Left lung (tissue), 10 donors: Measurements from ENCODE around the gene DEPDC1. TPM values are rescaled to one million over a fixed set of nuclear protein-coding genes. Genes with fewer than 3 reads are reported as not detected.

Source experiments
- ATAC-seq: fragments of 200-7000 bp; cut with Tn5 transposase; one replicate; pipeline ENCODE4 v1.9.1; 2020; ENCODE audit warnings: moderate library complexity
- DNase-seq, 4 donors: peaks; one replicate each; pipeline ENCODE4 v3.0.0-alpha.2; 2013 to 2020
- H3K27ac ChIP-seq, 2 donors: fragments of 200-600 bp; sonication (generic) in 1 of 2; one replicate each; pipeline versions ENCODE4 v1.5.0 to v1.8.0; 2020 to 2021
- H3K27me3 ChIP-seq, 2 donors: fragments of 200-600 bp; sonication (generic) in 1 of 2; one replicate each; pipeline versions ENCODE4 v1.5.0 to v1.8.0; 2020 to 2021
- H3K36me3 ChIP-seq, 2 donors: fragments of 200-600 bp; sonication (generic) in 1 of 2; one replicate each; pipeline versions ENCODE4 v1.5.0 to v1.8.0; 2020 to 2021
- H3K4me1 ChIP-seq, 2 donors: fragments of 200-600 bp; one replicate each; pipeline ENCODE4 v1.8.0; 2021
- H3K4me3 ChIP-seq, 2 donors: fragments of 200-600 bp; sonication (generic) in 1 of 2; one replicate each; pipeline versions ENCODE4 v1.5.0 to v1.8.0; 2020 to 2021; ENCODE audit warnings: mild to moderate bottlenecking in 1 of 2
- H3K9me3 ChIP-seq, 2 donors: fragments of 200-600 bp; sonication (generic) in 1 of 2; one replicate each; pipeline versions ENCODE4 v1.5.0 to v1.8.0; 2020 to 2021
- intact Hi-C, 2 donors: fragments of 100-400 bp; cut with DNase I; formaldehyde crosslinking; loops; one replicate each; pipeline versions ENCODE4 v1.11.2 to v1.14.2; 2022
- polyA plus RNA-seq, 6 donors: library from polyadenylated mRNA; unstranded; fragments of 120-200 nt; gene quantifications; one replicate each; pipeline ENCODE4 v1.2.1, GENCODE V29; 2013; ENCODE audit not compliant: insufficient read length in 6 of 6
- total RNA-seq, 2 donors: library from RNA; stranded (reverse); fragmentation: NEBNext Ultra II Directional; extraction: Animal tissue kit (Norgen Biotek cat#: 25700); gene quantifications; one replicate each; pipeline ENCODE4 v1.2.1, GENCODE V29; 2021
- TF ChIP-seq, protein P1 (sequence below), 2 donors: fragments of 200-600 bp; sonication (generic) in 1 of 2; IDR thresholded peaks; one replicate each; pipeline versions ENCODE4 v1.5.0 to v1.8.0; 2021; ENCODE audit warnings: antibody characterized with exemption in 2 of 2
- donor health status: DM: no; HTN: yes; CAD: no.
- donor health status: DM: no; HTN: no; CAD: no.

The DEPDC1 gene
- total and polyA plus RNA-seq, 8 donors: 0.81 to 25.1 (median 11.4) TPM

DNA sequence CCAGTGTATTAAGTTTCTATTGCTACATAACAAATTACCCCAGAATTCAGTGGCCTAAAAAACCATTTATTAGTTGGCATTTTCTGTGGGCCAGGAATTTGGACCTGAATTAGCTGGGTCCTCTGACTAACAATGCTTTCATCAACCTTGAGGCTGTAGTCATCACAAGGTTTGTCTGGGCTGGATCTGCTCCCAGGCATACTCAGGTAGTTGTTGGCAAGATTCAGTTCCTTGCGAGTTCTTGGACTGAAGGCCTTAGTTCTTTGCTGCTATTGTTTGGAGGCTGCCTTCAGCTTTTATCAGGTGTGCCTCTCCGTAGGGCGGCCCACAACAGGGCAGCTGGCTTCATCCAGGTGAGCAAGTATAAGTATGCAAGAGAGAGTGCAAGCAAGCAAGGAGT lies 31.4 kb upstream of the DEPDC1 start:
- ATAC-seq (no peak), DNase-seq (no peak)
- intact Hi-C loops: no loop called here
- Histone ChIP-seq H3K9me3 (no peaks in the 10 kb centered on the region), H3K27ac (no peak overlapping the region), H3K27me3 (no peaks in the 10 kb centered on the region), H3K4me1 (no peaks in the 10 kb centered on the region), H3K36me3 (no peaks in the 10 kb centered on the region), H3K4me3 (no peak overlapping the region)
- TF ChIP-seq, protein P1, sequence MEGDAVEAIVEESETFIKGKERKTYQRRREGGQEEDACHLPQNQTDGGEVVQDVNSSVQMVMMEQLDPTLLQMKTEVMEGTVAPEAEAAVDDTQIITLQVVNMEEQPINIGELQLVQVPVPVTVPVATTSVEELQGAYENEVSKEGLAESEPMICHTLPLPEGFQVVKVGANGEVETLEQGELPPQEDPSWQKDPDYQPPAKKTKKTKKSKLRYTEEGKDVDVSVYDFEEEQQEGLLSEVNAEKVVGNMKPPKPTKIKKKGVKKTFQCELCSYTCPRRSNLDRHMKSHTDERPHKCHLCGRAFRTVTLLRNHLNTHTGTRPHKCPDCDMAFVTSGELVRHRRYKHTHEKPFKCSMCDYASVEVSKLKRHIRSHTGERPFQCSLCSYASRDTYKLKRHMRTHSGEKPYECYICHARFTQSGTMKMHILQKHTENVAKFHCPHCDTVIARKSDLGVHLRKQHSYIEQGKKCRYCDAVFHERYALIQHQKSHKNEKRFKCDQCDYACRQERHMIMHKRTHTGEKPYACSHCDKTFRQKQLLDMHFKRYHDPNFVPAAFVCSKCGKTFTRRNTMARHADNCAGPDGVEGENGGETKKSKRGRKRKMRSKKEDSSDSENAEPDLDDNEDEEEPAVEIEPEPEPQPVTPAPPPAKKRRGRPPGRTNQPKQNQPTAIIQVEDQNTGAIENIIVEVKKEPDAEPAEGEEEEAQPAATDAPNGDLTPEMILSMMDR (IDR thresholded peaks at IDR 0.05): no peak

DNA sequence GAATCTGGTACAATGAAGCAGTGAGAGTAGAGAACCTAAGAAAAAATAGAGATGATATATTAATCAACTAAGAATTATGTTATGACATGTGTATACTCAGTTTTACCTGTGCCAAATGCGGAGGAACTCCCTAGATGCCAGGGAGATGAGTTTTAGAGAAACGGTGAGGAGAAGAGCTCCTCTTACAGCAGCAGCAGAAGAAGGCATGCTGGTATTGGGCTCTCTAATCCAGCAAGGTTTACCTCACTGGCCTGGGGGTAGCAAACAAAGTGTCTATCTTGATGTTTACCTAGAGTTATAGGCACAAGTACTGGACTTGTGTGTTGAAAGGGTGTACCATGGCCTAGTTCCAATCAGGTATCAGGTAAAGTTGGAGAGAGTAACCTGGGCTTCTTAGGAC lies 28.9 kb upstream of the DEPDC1 start:
- intact Hi-C loops: no loop called here

DNA sequence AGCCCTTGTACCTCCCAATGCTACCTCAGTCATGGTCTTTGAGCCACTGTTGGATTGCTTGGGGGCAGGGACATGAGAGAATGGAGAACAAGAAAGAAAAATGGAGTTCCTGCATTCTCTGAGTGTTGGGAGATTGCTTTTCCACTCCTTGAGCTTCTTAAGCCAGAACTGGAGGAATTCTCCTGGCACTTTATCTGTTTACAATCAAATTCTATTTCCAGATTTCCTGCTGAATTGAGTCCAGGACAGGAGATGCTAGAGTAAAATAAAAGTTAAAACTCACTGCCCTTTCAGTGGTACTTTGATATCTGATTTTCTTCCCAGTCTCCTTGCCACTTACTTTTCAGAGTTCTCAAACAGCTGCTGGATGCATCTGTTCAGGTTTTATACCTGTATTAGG lies 24.4 kb upstream of the DEPDC1 start:
- H3K4me3 ChIP-seq: no peak overlapping the region
- no peak for ATAC-seq
- no peaks in the 10 kb centered on the region for H3K36me3 ChIP-seq
- H3K27me3 ChIP-seq: no peaks in the 10 kb centered on the region
- H3K27ac ChIP-seq: no peak overlapping the region
- H3K4me1 ChIP-seq: no peaks in the 10 kb centered on the region
- TF ChIP-seq, protein P1 (IDR thresholded peaks at IDR 0.05): no peak
- DNase-seq: no peak
- no peaks in the 10 kb centered on the region for H3K9me3 ChIP-seq
- intact Hi-C loops: no loop called here

More for the DNA sequence above, 28.9 kb upstream of the DEPDC1 start:
- DNase-seq (no peak), ATAC-seq (no peak)
- Histone ChIP-seq H3K27me3 (no peaks in the 10 kb centered on the region), H3K27ac (no peak overlapping the region), H3K4me3 (no peak overlapping the region), H3K36me3 (no peaks in the 10 kb centered on the region), H3K4me1 (no peaks in the 10 kb centered on the region), H3K9me3 (no peaks in the 10 kb centered on the region)
- TF ChIP-seq, protein P1 (IDR thresholded peaks at IDR 0.05): no peak

DNA sequence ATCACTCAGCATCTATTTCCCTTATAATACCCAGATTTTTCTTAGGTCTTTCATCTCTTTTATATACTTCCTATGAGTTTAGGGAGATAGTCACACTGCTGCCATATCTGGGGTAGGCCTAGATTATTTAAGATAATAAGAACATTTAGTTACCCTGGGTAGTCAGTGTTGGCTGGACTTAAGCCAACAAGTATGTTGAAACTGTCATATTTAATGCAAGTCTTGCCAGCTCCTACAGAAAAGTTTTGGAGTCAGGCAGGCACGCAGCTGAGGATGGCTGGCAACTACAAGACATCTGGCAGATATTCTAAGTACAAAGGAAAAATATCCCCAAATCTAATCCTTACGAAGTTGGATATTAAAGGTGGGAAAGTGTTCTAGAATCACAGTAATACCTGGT lies 19.2 kb upstream of the DEPDC1 start:
- H3K4me1 ChIP-seq: no peaks in the 10 kb centered on the region

DNA sequence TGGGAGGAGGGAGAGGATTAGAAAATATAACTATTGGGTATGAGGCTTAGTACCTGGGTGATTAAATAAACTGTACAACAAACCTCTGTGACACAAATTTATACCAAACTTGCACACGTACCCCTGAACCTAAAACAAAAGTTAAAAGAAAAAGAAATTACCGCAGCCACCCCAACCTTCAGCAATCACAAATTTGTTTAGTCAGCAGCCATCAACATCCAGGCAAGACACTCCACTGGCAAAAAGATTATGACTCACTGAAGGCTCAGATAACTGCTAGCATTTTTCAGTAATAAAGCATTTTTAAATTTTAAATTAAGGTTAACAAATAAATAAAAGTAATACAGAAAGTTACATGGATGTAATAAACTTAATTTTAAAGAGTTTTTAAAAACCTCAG lies 14.4 kb upstream of the DEPDC1 start:
- Histone ChIP-seq H3K27me3 (no peaks in the 10 kb centered on the region), H3K36me3 (no peaks in the 10 kb centered on the region), H3K4me3 (no peak overlapping the region), H3K27ac (no peak overlapping the region), H3K9me3 (no peaks in the 10 kb centered on the region), H3K4me1 (no peaks in the 10 kb centered on the region)
- intact Hi-C loops: no loop called here
- no peak for ATAC-seq
- TF ChIP-seq, protein P1 (IDR thresholded peaks at IDR 0.05): no peak
- DNase-seq: no peak

More for the DNA sequence above, 19.2 kb upstream of the DEPDC1 start:
- no peak overlapping the region for H3K27ac ChIP-seq
- no peaks in the 10 kb centered on the region for H3K9me3 ChIP-seq
- H3K36me3 ChIP-seq: no peaks in the 10 kb centered on the region
- DNase-seq (no peak), ATAC-seq (no peak)
- no peaks in the 10 kb centered on the region for H3K27me3 ChIP-seq
- no peak overlapping the region for H3K4me3 ChIP-seq
- intact Hi-C loops: no loop called here
- TF ChIP-seq, protein P1 (IDR thresholded peaks at IDR 0.05): no peak
